Activated CD4-positive, alpha-beta memory T cell treated with anti-CD3 and anti-CD28 coated beads for 36 hours (primary cell): Measurements from ENCODE around the gene GRK4. TPM values are rescaled to one million over a fixed set of nuclear protein-coding genes. Genes with fewer than 3 reads are reported as not detected.
A peak's percentile ranks its signal among the peaks of the same experiment; 100 is the strongest.
"Not testable (repeated sequence)": the region's sequence is repeated elsewhere in the genome, so short reads cannot be mapped to it uniquely, and the experiment has no call there.

ENCODE experiments used
- CTCF ChIA-PET: fragments of 350-600 bp; sonication (Branson Sonifier 250); formaldehyde crosslinking; loops from one replicate; lab custom pipeline; 2021; ENCODE audit warnings: antibody characterized with exemption, inconsistent platforms; lab: Charles Lee
- POLR2A ChIA-PET: fragments of 350-600 bp; sonication (Branson Sonifier 250); formaldehyde crosslinking; loops from one replicate; lab custom pipeline; 2021; ENCODE audit warnings: antibody characterized with exemption; lab: Charles Lee
- DNase-seq: peaks from one replicate; pipeline ENCODE4 v3.0.0-alpha.2; 2020
- H3K27ac Mint-ChIP-seq: one replicate; pipeline ENCODE4 v1.8.0; 2021; ENCODE audit warnings: mixed read lengths
- H3K27me3 Mint-ChIP-seq: one replicate; pipeline ENCODE4 v1.8.0; 2021; ENCODE audit warnings: mixed read lengths
- H3K36me3 Mint-ChIP-seq: one replicate; pipeline ENCODE4 v1.8.0; 2021; ENCODE audit warnings: mixed read lengths
- H3K4me1 Mint-ChIP-seq: one replicate; pipeline ENCODE4 v1.8.0; 2021; ENCODE audit warnings: low read depth, mixed read lengths
- H3K4me3 Mint-ChIP-seq: one replicate; pipeline ENCODE4 v1.8.0; 2021; ENCODE audit warnings: mild to moderate bottlenecking, mixed read lengths
- H3K9me3 Mint-ChIP-seq: one replicate; pipeline ENCODE4 v1.8.0; 2021; ENCODE audit warnings: mixed read lengths
- intact Hi-C: fragments of 100-400 bp; cut with micrococcal nuclease; formaldehyde crosslinking; loops from one replicate; pipeline ENCODE4 v1.15.1; 2023
- total RNA-seq, 2 experiments: library from RNA; stranded (reverse); gene quantifications; one replicate each; pipeline ENCODE4 v1.2.3, GENCODE V29; 2021

Gene GRK4
- total RNA-seq, result 1 to 10 TPM; 2.3 to 3.0 TPM

- POLR2A ChIA-PET, result interaction anchor here (0.6 to 3.6 kb wide), 11 partner anchors 9 to 550 kb away, joined by 3 to 70 read pairs (median 5); no protein-coding TSS in a partner anchor
- Mint-ChIP-seq H3K9me3 (no peaks in the 10 kb centered on the region), H3K27me3 (no peaks in the 10 kb centered on the region), H3K4me1 (peaks cover 30% of the 10 kb centered on the region), H3K27ac (peak within 1 kb of the TSS; percentile 94), H3K36me3 (peaks cover 19% of the 10 kb centered on the region), H3K4me3 (peak within 1 kb of the TSS; percentile 78)
- CTCF ChIA-PET, result interaction anchor here (1.2 to 4.2 kb wide), 17 partner anchors 9 to 217 kb away, joined by 3 to 25 read pairs (median 5); no protein-coding TSS in a partner anchor
- DNase-seq, result peak; percentile 98
- intact Hi-C loops, result loop anchor here (1.0 to 5.0 kb wide), 5 partner anchors 111 to 546 kb away; partner anchors contain the start of genes CFAP99, FAM193A, HTT and HTT-AS
Measured at GRCh38 chr4:2963175-2963965, at the start of gene GRK4, which contains the start of gene NOP14. Gene GRK4 (plus strand): TSS chr4:2963571. CDS start chr4:2964071, 500 bp downstream. Gene NOP14 (minus strand): TSS chr4:2963406. CDS start chr4:2963319, 87 bp downstream.

- CTCF ChIA-PET, result no interaction called here
- H3K27me3 Mint-ChIP-seq, result no peaks in the 10 kb centered on the region
- intact Hi-C loops, result no loop called here
- H3K4me1 Mint-ChIP-seq, result peaks cover 20% of the 10 kb centered on the region
- peaks cover 50% of the 10 kb centered on the region for H3K36me3 Mint-ChIP-seq
- H3K9me3 Mint-ChIP-seq, result no peaks in the 10 kb centered on the region
- peak overlapping the region; percentile 24 for H3K27ac Mint-ChIP-seq
- POLR2A ChIA-PET, result no interaction called here
- no peak overlapping the region for H3K4me3 Mint-ChIP-seq
- DNase-seq, result peak; percentile 29
Measured at GRCh38 chr4:2914256-2915126, 48.9 kb upstream of the GRK4 start.

GRCh38 chr4:2915789-2916188 lies 47.6 kb upstream of the GRK4 start:
- Mint-ChIP-seq H3K4me3 (no peak overlapping the region), H3K27me3 (no peaks in the 10 kb centered on the region), H3K27ac (no peak overlapping the region), H3K36me3 (peaks cover 51% of the 10 kb centered on the region), H3K4me1 (peaks cover 32% of the 10 kb centered on the region), H3K9me3 (peaks cover 3% of the 10 kb centered on the region)
- CTCF ChIA-PET, result no interaction called here
- POLR2A ChIA-PET, result interaction anchor here (1.1 kb wide), 1 partner anchor 13 kb away, joined by 3 read pairs; no protein-coding TSS in a partner anchor
- DNase-seq, result no peak
- intact Hi-C loops, result no loop called here

GRCh38 chr4:2916696-2917095 lies 46.7 kb upstream of the GRK4 start:
- peaks cover 51% of the 10 kb centered on the region for H3K36me3 Mint-ChIP-seq
- peaks cover 39% of the 10 kb centered on the region for H3K4me1 Mint-ChIP-seq
- H3K9me3 Mint-ChIP-seq, intact Hi-C loops, POLR2A ChIA-PET, H3K4me3 Mint-ChIP-seq, H3K27ac Mint-ChIP-seq, H3K27me3 Mint-ChIP-seq, DNase-seq, CTCF ChIA-PET: not testable (repeated sequence)

GRCh38 chr4:2918300-2918699 lies 45.1 kb upstream of the GRK4 start:
- H3K9me3 Mint-ChIP-seq, CTCF ChIA-PET, H3K27me3 Mint-ChIP-seq, H3K4me3 Mint-ChIP-seq, intact Hi-C loops, DNase-seq, POLR2A ChIA-PET: not testable (repeated sequence)
- H3K27ac Mint-ChIP-seq, result peak overlapping the region; percentile 7
- H3K36me3 Mint-ChIP-seq, result peaks cover 48% of the 10 kb centered on the region
- H3K4me1 Mint-ChIP-seq, result peaks cover 54% of the 10 kb centered on the region

GRCh38 chr4:2918714-2919113 lies 44.7 kb upstream of the GRK4 start:
- H3K27ac Mint-ChIP-seq, DNase-seq, POLR2A ChIA-PET, intact Hi-C loops, H3K4me3 Mint-ChIP-seq, H3K9me3 Mint-ChIP-seq, H3K27me3 Mint-ChIP-seq: not testable (repeated sequence)
- CTCF ChIA-PET, result interaction anchor here (1.0 kb wide), 1 partner anchor 34 kb away, joined by 4 read pairs; no protein-coding TSS in a partner anchor
- peaks cover 52% of the 10 kb centered on the region for H3K36me3 Mint-ChIP-seq
- H3K4me1 Mint-ChIP-seq, result peaks cover 58% of the 10 kb centered on the region

- peak; percentile 43 for DNase-seq
- Mint-ChIP-seq H3K27ac (peak overlapping the region; percentile 73), H3K4me1 (peaks cover 52% of the 10 kb centered on the region), H3K36me3 (peaks cover 32% of the 10 kb centered on the region)
- POLR2A ChIA-PET, H3K9me3 Mint-ChIP-seq, H3K4me3 Mint-ChIP-seq, H3K27me3 Mint-ChIP-seq, intact Hi-C loops: not testable (repeated sequence)
- CTCF ChIA-PET, result interaction anchor here (1.1 kb wide), 1 partner anchor 159 kb away, joined by 6 read pairs; no protein-coding TSS in a partner anchor
Measured at GRCh38 chr4:2922453-2923101, 40.8 kb upstream of the GRK4 start.

GRCh38 chr4:2923141-2923551 lies 40.2 kb upstream of the GRK4 start:
- ChIA-PET CTCF (interaction anchor here (0.7 to 1.1 kb wide), 2 partner anchors 31 to 159 kb away, joined by 4 to 6 read pairs; no protein-coding TSS in a partner anchor), POLR2A (no interaction called here)
- Mint-ChIP-seq H3K4me1 (peaks cover 46% of the 10 kb centered on the region), H3K4me3 (no peak overlapping the region), H3K9me3 (peaks cover 3% of the 10 kb centered on the region), H3K27me3 (no peaks in the 10 kb centered on the region), H3K27ac (peak overlapping the region; percentile 57), H3K36me3 (peaks cover 31% of the 10 kb centered on the region)
- no peak for DNase-seq
- intact Hi-C loops, result no loop called here

- Mint-ChIP-seq H3K36me3 (peaks cover 26% of the 10 kb centered on the region), H3K27ac (peak overlapping the region; percentile 57), H3K9me3 (peaks cover 3% of the 10 kb centered on the region), H3K4me1 (peaks cover 41% of the 10 kb centered on the region), H3K27me3 (no peaks in the 10 kb centered on the region), H3K4me3 (no peak overlapping the region)
- CTCF ChIA-PET, result interaction anchor here (0.7 kb wide), 1 partner anchor 31 kb away, joined by 4 read pairs; no protein-coding TSS in a partner anchor
- POLR2A ChIA-PET, result no interaction called here
- intact Hi-C loops, result no loop called here
- peak; percentile 1 for DNase-seq
Measured at GRCh38 chr4:2923668-2924173, 39.6 kb upstream of the GRK4 start.

GRCh38 chr4:2924286-2924685 lies 39.1 kb upstream of the GRK4 start:
- Mint-ChIP-seq H3K4me1 (peaks cover 40% of the 10 kb centered on the region), H3K9me3 (peaks cover 3% of the 10 kb centered on the region), H3K36me3 (peaks cover 27% of the 10 kb centered on the region), H3K4me3 (no peak overlapping the region), H3K27ac (peak overlapping the region; percentile 44), H3K27me3 (no peaks in the 10 kb centered on the region)
- intact Hi-C loops, result no loop called here
- ChIA-PET POLR2A (no interaction called here), CTCF (no interaction called here)
- DNase-seq, result peak; percentile 7

GRCh38 chr4:2924765-2925301 lies 38.5 kb upstream of the GRK4 start:
- Mint-ChIP-seq H3K36me3 (peaks cover 25% of the 10 kb centered on the region), H3K4me3 (no peak overlapping the region), H3K4me1 (peaks cover 36% of the 10 kb centered on the region), H3K27me3 (no peaks in the 10 kb centered on the region), H3K9me3 (peaks cover under 1% of the 10 kb centered on the region), H3K27ac (peak overlapping the region; percentile 44)
- ChIA-PET POLR2A (no interaction called here), CTCF (interaction anchor here (0.7 kb wide), 1 partner anchor 28 kb away, joined by 3 read pairs; no protein-coding TSS in a partner anchor)
- peak; percentile 1 for DNase-seq
- intact Hi-C loops, result no loop called here
